ENCODE data around the gene ALG14. TPM values are rescaled to one million over a fixed set of nuclear protein-coding genes. Genes with fewer than 3 reads are reported as not detected.
A peak's percentile ranks its signal among the peaks of the same experiment; 100 is the strongest.

The ALG14 gene
- total RNA-seq, 1 donor from 2014 or later: 7.5 TPM

DNA sequence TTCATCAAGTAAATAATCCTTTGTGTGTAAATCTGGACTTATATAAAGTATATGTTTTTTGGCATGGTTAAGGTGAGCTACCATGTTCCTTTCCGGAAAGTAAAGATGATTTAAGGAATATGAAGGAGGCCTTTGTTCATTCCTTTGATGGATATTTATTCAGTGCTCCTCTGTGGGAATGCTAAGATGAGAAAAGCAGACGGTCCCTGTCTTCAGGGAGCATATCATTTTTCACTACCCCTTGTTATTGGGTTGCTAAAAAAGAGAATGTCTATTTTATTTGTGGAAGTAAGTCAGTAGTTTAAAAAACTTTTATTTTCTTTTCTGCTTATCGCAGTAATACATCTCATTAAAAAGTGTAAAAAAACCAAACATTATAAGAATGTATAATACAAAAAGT, 110.8 kb downstream of the ALG14 start:
- TF ChIP-seq, protein P1, sequence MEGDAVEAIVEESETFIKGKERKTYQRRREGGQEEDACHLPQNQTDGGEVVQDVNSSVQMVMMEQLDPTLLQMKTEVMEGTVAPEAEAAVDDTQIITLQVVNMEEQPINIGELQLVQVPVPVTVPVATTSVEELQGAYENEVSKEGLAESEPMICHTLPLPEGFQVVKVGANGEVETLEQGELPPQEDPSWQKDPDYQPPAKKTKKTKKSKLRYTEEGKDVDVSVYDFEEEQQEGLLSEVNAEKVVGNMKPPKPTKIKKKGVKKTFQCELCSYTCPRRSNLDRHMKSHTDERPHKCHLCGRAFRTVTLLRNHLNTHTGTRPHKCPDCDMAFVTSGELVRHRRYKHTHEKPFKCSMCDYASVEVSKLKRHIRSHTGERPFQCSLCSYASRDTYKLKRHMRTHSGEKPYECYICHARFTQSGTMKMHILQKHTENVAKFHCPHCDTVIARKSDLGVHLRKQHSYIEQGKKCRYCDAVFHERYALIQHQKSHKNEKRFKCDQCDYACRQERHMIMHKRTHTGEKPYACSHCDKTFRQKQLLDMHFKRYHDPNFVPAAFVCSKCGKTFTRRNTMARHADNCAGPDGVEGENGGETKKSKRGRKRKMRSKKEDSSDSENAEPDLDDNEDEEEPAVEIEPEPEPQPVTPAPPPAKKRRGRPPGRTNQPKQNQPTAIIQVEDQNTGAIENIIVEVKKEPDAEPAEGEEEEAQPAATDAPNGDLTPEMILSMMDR (IDR thresholded peaks at IDR 0.05): no peak
- Mint-ChIP-seq H3K4me3 (peak overlapping the region; percentile 15), H3K36me3 (ENCODE audit: low read depth) (no peaks in the 10 kb centered on the region), H3K9me3 (no peaks in the 10 kb centered on the region), H3K27ac (peak overlapping the region; percentile 94), H3K4me1 (peaks cover 29% of the 10 kb centered on the region), H3K27me3 (no peaks in the 10 kb centered on the region)
- intact Hi-C loops (cut with micrococcal nuclease): loop anchor here (1.0 to 5.0 kb wide), 4 partner anchors 35 to 270 kb away; partner anchors contain the start of genes CNN3 and RWDD3
- DNase-seq (no peak), ATAC-seq (ENCODE audit: low read depth) (no peak)
- CTCF ChIA-PET: interaction anchor here (1.0 kb wide), 1 partner anchor 108 kb away, joined by 3 read pairs; no protein-coding TSS in a partner anchor
- POLR2A ChIA-PET: interaction anchor here (1.1 kb wide), 1 partner anchor 107 kb away, joined by 5 read pairs; no protein-coding TSS in a partner anchor

DNA sequence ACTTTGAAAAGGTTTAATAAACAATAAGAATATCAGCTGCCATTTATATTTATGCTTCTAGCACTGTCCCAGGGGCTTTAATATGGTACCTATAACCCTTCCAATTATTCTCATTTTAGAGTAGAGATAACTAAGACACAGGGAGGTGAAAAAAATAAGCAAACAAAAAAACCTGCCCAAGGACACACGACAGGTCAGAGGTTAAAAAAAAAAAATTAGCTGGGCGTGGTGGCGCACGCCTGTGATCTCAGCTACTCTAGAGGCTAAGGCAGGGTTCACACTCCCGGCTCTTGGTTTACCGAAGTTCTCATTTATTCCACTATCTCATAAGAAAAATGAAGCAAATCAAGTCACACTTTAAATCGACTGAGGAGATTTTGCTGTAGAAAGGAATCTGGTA, 111.2 kb downstream of the ALG14 start:
- CTCF ChIA-PET: interaction anchor here (0.7 kb wide), 1 partner anchor 34 kb away, joined by 3 read pairs; no protein-coding TSS in a partner anchor
- Mint-ChIP-seq H3K4me3 (no peak overlapping the region), H3K27ac (no peak overlapping the region), H3K27me3 (no peaks in the 10 kb centered on the region), H3K9me3 (no peaks in the 10 kb centered on the region), H3K4me1 (peaks cover 29% of the 10 kb centered on the region), H3K36me3 (ENCODE audit: low read depth) (no peaks in the 10 kb centered on the region)
- POLR2A ChIA-PET: interaction anchor here (1.1 to 1.2 kb wide), 2 partner anchors 33 to 107 kb away, joined by 4 to 5 read pairs; no protein-coding TSS in a partner anchor
- ATAC-seq (ENCODE audit: low read depth) (no peak), DNase-seq (no peak)
- intact Hi-C loops (cut with micrococcal nuclease): loop anchor here (5.0 kb wide), 2 partner anchors 109 to 271 kb away; partner anchors contain the start of gene RWDD3
- TF ChIP-seq, protein P1 (IDR thresholded peaks at IDR 0.05): no peak

DNA sequence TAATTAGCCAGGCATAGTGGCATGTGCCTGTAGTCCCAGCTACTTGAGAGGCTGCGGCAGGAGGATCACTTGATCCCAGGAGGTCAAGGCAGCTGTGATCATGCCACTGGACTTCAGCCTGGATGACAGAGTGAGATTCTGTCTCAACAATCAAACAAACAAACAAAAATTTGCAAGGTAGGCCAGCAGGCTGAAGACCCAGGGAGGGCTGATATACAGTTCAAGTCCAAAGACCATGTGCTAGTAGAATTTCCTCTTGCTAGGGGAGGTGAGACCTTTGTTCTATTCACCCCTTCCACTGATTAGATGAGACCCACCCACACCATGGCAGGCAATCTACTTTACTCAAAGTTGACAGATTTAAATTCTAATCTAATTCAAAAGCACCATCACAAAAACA, 114.7 kb downstream of the ALG14 start:
- no peaks in the 10 kb centered on the region for H3K27me3 Mint-ChIP-seq
- H3K36me3 Mint-ChIP-seq (ENCODE audit: low read depth): no peaks in the 10 kb centered on the region
- intact Hi-C loops (cut with micrococcal nuclease): no loop called here
- ChIA-PET CTCF (no interaction called here), POLR2A (no interaction called here)
- DNase-seq (no peak), ATAC-seq (ENCODE audit: low read depth) (no peak)
- H3K27ac Mint-ChIP-seq: no peak overlapping the region
- TF ChIP-seq, protein P1 (IDR thresholded peaks at IDR 0.05): no peak
- H3K4me3 Mint-ChIP-seq: no peak overlapping the region
- peaks cover 26% of the 10 kb centered on the region for H3K4me1 Mint-ChIP-seq
- H3K9me3 Mint-ChIP-seq: no peaks in the 10 kb centered on the region

DNA sequence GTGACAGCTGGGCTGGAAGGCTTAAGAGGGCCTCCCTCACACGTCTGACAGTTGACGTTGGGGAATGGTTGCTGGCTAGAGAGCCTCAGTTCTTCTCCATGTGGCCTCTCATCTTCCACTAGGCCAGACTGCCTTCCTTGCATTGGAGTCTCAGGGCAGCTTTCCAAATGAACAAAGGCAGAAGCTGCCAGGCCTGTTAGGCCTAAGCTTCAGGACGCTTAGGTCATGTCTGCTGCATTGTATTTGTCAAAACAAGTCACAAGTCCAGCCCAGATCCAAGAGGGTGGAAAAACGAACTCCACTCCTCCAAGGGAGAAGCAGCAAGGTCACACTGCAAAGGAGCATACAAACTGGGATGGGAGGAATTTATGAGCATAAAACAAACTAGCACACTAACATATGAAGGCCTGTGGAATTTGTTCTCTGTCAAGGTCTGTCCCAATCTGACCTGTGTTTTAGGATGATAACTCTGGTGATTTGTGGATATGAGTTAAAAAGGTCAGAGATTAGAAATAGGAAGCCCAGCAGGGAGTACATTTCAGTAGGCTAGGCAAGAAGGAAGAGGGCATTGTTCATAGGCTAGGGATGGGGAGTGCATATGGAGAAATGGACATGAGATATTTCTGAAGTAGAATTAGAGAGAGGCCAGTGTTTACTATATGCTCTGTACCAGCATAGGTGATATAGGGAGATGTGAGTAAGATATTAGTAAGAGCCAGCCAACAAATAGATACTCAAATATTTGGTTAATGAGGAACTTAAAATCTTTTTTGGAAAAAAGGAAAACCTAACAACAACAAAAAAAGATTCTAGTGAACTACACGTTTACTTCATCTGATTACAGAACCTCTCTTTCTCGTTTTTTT, 116.8 kb downstream of the ALG14 start:
- POLR2A ChIA-PET: no interaction called here
- Mint-ChIP-seq H3K4me3 (no peak overlapping the region), H3K36me3 (ENCODE audit: low read depth) (no peaks in the 10 kb centered on the region), H3K27me3 (no peaks in the 10 kb centered on the region), H3K4me1 (peaks cover 6% of the 10 kb centered on the region), H3K27ac (no peak overlapping the region), H3K9me3 (no peaks in the 10 kb centered on the region)
- CTCF ChIA-PET: no interaction called here
- no peak for DNase-seq
- intact Hi-C loops (cut with micrococcal nuclease): no loop called here
- ATAC-seq (ENCODE audit: low read depth): no peak
- TF ChIP-seq, protein P1 (IDR thresholded peaks at IDR 0.05): no peak

All from activated B cell treated with CpG ODN at 0.5 μM for 24 hours (primary cell).